ENCODE results near the gene DMRT3. TPM values are rescaled to one million over a fixed set of nuclear protein-coding genes. Genes with fewer than 3 reads are reported as not detected.

DMRT3 gene
- total and polyA plus RNA-seq, 10 of the 15 experiments (the other 5 are each of a cell fraction or from before 2014, with no cell fraction given), result 0.06 to 0.11 TPM; not detected in 8

DNA sequence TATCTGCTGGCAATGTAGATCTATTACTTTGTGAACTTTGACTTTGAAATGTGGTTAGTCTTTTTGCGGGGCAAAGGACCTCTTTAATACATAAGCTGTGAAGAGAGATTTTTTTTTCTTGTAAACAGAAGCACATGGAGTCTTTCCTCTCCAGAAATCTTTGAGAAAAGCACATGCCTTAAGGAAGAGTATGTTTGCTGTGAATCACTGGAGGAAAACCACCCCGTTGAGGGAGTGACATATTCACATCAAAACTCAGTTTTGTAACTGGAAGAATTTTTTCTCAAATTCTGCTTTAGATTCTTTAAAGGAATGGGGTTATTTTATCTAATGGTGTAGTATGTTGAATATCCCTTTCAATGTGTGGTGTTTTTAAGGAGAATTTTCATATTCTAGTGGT is 3.5 kb downstream of the DMRT3 start:
- no peak overlapping the region for H3K4me3 ChIP-seq
- ChIA-PET CTCF (interaction anchor here (1.5 to 1.7 kb wide), 2 partner anchors 52 to 86 kb away, joined by 5 to 10 read pairs; no protein-coding TSS in a partner anchor), POLR2A (no interaction called here), SMC1A (ENCODE audit: uncharacterized antibody, unreplicated experiment) (interaction anchor here (0.8 to 1.0 kb wide), 2 partner anchors 10 to 33 kb away, joined by 3 to 5 read pairs; no protein-coding TSS in a partner anchor), RAD21 (ENCODE audit: unreplicated experiment) (interaction anchor here (0.6 to 1.3 kb wide), 3 partner anchors 76 to 88 kb away, joined by 3 to 4 read pairs (median 3); no protein-coding TSS in a partner anchor)
- in situ Hi-C loops (cut with MboI) (no loop called here), intact Hi-C loops (cut with micrococcal nuclease; ENCODE audit: unreplicated experiment) (no loop called here)
- no TSS peak for BruUV-seq (replicated peaks)
- H3K79me2 ChIP-seq (ENCODE audit: control insufficient read depth, insufficient read depth, low read length), result no peaks in the 10 kb centered on the region
- H2AFZ ChIP-seq (ENCODE audit: control insufficient read depth, low read depth, low read length), result no peak overlapping the region
- H3K36me3 ChIP-seq (ENCODE audit: control insufficient read depth in 2 of 2, insufficient read depth in 2 of 2, low read length in 1 of 2), result no peaks in the 10 kb centered on the region
- ATAC-seq (no peak), DNase-seq (ENCODE audit: low read depth, low spot score) (no peak), FAIRE-seq (no peak)
- H3K4me1 ChIP-seq (ENCODE audit: control insufficient read depth, insufficient read depth, low read length), result no peaks in the 10 kb centered on the region
- no peak overlapping the region for H3K9ac ChIP-seq (ENCODE audit: control insufficient read depth, insufficient read depth, low read length)
- H3K4me2 ChIP-seq (ENCODE audit: control insufficient read depth, insufficient read depth), result no peak overlapping the region
- 2% methylated on average over 2 of the region's 2 CpGs for WGBS (ENCODE audit: insufficient coverage, insufficient replicate concordance, low lambda C conversion rate, missing lambda C conversion rate)
- H3K27ac ChIP-seq (ENCODE audit: control insufficient read depth, insufficient read depth), result no peak overlapping the region
- peaks cover 25 to 43% of the 10 kb centered on the region in 2 experiments for H3K27me3 ChIP-seq (replicated peaks in 1 of 2; ENCODE audit: control insufficient read depth in 2 of 2, insufficient read depth in 2 of 2, low read length in 1 of 2)
- TF ChIP-seq, protein P1, sequence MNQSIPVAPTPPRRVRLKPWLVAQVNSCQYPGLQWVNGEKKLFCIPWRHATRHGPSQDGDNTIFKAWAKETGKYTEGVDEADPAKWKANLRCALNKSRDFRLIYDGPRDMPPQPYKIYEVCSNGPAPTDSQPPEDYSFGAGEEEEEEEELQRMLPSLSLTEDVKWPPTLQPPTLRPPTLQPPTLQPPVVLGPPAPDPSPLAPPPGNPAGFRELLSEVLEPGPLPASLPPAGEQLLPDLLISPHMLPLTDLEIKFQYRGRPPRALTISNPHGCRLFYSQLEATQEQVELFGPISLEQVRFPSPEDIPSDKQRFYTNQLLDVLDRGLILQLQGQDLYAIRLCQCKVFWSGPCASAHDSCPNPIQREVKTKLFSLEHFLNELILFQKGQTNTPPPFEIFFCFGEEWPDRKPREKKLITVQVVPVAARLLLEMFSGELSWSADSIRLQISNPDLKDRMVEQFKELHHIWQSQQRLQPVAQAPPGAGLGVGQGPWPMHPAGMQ (IDR thresholded peaks at IDR 0.05; ENCODE audit: borderline replicate concordance), result no peak
- no peak for TF ChIP-seq RUNX3 (IDR thresholded peaks at IDR 0.05; ENCODE audit: low read length)
- no peak for TF ChIP-seq CTCF (IDR thresholded peaks at IDR 0.05 in 2 of 3, conservative IDR thresholded peaks at IDR 0.05 in 1 of 3; ENCODE audit: control insufficient read depth in 2 of 3, extremely low read depth in 1 of 3, insufficient read depth in 1 of 3, low read depth in 3 of 3, low read length in 3 of 3)
- TF ChIP-seq SP1 (IDR thresholded peaks at IDR 0.05; ENCODE audit: low read depth, low read length), result no peak
- TF ChIP-seq ATF7 (IDR thresholded peaks at IDR 0.05; ENCODE audit: low read depth), result no peak
- TF ChIP-seq RFX5 (IDR thresholded peaks at IDR 0.05; ENCODE audit: low read depth, low read length), result no peak
- TF ChIP-seq STAT1 (conservative IDR thresholded peaks at IDR 0.05), result no peak
- TF ChIP-seq ELK1 (IDR thresholded peaks at IDR 0.05; ENCODE audit: low read depth, low read length), result no peak
- no peak for TF ChIP-seq TCF7 (IDR thresholded peaks at IDR 0.05; ENCODE audit: borderline replicate concordance)
- TF ChIP-seq POLR2A (IDR thresholded peaks at IDR 0.05; ENCODE audit: low read depth, low read length), result no peak
- no peak for TF ChIP-seq ZSCAN29 (IDR thresholded peaks at IDR 0.05)
- no peak for TF ChIP-seq ZNF24 (IDR thresholded peaks at IDR 0.05)
- TF ChIP-seq KAT2A (conservative IDR thresholded peaks at IDR 0.05; ENCODE audit: control insufficient read depth, low read depth, low read length), result no peak
- TF ChIP-seq MYB (IDR thresholded peaks at IDR 0.05; ENCODE audit: borderline replicate concordance, low read depth, low read length), result no peak
- TF ChIP-seq MEF2B (IDR thresholded peaks at IDR 0.05; ENCODE audit: partially characterized antibody, poor library complexity, severe bottlenecking), result no peak
- no peak for TF ChIP-seq ZNF207 (IDR thresholded peaks at IDR 0.05; ENCODE audit: borderline replicate concordance)
- no peak for TF ChIP-seq TCF3 (IDR thresholded peaks at IDR 0.05; ENCODE audit: borderline replicate concordance, insufficient read depth, low read depth, low read length)
- no peaks in the 10 kb centered on the region; the same call in 2 of the 3 replicates for H3K9me3 ChIP-seq (replicated peaks; ENCODE audit: control insufficient read depth, insufficient read depth, low read length)
- no peaks in the 10 kb centered on the region; the same call in 1 of the 2 replicates for H4K20me1 ChIP-seq (ENCODE audit: control insufficient read depth, insufficient read depth)

All from GM12878 (cell line).